PC-3 (cell line): ENCODE results near the gene EDNRA.

Source experiments
- EZH2 ChIP-seq: fragments of 300-600 bp; sonication (generic); IDR thresholded peaks from one replicate; pipeline ENCODE4 v1.6.1; 2017; ENCODE audit warnings: antibody characterized with exemption, mild to moderate bottlenecking, low read length; ENCODE audit not compliant: unreplicated experiment
- EZH2phosphoT487 ChIP-seq: fragments of 300-600 bp; sonication (generic); IDR thresholded peaks from 2 replicates; pipeline ENCODE4 v1.6.1; 2018; ENCODE audit warnings: mild to moderate bottlenecking, antibody characterized with exemption, low read length, borderline replicate concordance
- TF ChIP-seq, protein P1 (sequence below): fragments of 300-600 bp; sonication (generic); conservative IDR thresholded peaks from 2 replicates; pipeline ENCODE4 v1.5.1; 2017; ENCODE audit warnings: antibody characterized with exemption, low read depth, mild to moderate bottlenecking, low read length

DNA sequence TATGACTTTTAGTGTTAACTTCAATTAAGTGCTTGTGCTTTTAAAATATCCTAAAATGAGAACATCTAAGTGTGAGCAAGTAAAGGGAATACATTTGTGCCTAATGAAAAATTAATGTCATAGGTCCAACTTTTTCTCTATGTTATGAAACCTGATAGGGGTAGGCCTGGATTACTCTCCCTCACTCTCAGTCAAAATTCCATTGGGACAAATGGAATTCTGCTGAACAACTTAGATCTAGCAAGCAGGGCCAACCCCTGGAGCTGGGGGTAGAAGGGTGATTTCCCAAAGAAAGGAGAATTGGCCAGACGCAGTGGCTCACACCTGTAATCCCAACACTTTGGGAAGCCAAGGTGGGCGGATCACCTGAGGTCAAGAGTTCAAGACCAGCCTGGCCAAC is 67.4 kb downstream of the EDNRA start:
- TF ChIP-seq, protein P1, sequence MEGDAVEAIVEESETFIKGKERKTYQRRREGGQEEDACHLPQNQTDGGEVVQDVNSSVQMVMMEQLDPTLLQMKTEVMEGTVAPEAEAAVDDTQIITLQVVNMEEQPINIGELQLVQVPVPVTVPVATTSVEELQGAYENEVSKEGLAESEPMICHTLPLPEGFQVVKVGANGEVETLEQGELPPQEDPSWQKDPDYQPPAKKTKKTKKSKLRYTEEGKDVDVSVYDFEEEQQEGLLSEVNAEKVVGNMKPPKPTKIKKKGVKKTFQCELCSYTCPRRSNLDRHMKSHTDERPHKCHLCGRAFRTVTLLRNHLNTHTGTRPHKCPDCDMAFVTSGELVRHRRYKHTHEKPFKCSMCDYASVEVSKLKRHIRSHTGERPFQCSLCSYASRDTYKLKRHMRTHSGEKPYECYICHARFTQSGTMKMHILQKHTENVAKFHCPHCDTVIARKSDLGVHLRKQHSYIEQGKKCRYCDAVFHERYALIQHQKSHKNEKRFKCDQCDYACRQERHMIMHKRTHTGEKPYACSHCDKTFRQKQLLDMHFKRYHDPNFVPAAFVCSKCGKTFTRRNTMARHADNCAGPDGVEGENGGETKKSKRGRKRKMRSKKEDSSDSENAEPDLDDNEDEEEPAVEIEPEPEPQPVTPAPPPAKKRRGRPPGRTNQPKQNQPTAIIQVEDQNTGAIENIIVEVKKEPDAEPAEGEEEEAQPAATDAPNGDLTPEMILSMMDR, result no peak
- TF ChIP-seq EZH2phosphoT487 (no peak), EZH2 (no peak)
